A673 (cell line): Measurements from ENCODE around the gene CPNE9.

Experiments used
- CTCF ChIP-seq: fragments of 300-800, 200-600 bp; sonication (generic); conservative IDR thresholded peaks from 2 replicates; pipeline ENCODE4 v1.5.1; 2017; ENCODE audit warnings: low read depth, mild to moderate bottlenecking, antibody characterized with exemption, low read length, moderate library complexity, mixed read lengths
- EZH2 ChIP-seq: fragments of 200-600 bp; sonication (generic); IDR thresholded peaks from 2 replicates; pipeline ENCODE4 v1.6.1; 2017; ENCODE audit warnings: borderline replicate concordance, low read depth, mild to moderate bottlenecking, mixed read lengths, antibody characterized with exemption, low read length; ENCODE audit not compliant: poor library complexity, severe bottlenecking

DNA sequence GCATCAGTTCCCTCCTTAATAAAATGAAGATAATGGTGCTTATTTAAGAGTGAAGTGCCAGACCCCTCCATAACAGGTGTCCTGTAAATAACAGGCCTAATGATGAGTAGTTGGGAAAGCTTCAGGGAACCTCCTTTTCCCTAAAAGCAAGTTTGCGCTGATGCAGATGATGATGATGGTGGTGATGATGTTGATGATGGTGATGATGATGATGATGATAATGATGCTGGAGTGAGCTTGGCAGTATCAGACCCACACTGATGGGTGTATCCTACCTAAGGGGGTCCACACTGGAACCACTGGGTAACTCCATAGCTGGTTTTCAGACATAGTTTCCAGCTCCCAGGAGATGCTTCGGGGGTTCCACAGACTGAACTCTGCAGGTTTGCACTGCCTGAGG is 29.9 kb upstream of the CPNE9 start:
- TF ChIP-seq EZH2 (no peak), CTCF (no peak)
